Measurements from ENCODE around the gene FLT4.

Gene FLT4

DNA sequence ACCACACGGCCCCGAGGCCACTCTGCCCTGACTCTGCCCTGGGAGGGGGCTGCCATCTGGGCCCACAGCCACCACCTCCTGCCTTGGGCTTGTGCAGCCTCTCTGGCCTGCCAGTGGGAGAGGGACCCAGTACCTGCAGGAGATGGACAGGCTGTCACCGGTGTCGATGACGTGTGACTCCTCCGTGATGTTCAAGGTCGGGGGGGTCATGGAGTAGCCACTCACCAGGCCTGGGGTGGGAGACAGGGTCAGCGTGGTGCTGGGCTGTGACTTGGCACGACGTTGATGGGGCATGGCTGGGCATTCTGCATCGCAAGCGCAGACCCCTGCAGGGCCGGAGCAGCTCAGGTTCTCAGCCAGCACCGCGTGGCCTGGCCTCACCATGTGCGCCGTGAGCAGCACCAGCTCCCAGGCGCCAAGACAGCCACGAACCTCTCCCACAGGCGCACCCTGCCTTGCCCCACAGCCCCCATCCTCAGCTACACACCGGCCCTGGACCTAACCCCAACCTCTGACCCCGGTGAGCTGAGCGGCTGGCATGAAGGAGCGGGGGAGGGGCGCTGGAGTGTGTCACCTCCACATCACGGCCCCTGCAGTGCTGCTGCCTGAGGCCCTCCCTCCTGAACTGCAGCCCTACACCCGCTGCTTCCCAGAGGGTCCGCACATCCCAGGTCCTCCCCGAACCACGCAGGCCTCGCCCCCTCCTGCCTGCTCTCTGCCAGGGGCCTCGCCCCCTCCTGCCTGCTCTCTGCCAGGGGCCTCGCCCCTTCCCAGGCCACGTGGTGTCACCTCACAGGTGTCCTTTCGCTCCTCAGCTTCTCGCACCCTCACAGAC lies 17.6 kb downstream of the FLT4 start:
- Histone ChIP-seq H3K27me3 (no peaks in the 10 kb centered on the region), H3K4me1 (ENCODE audit: control insufficient read depth in 1 of 2, insufficient read depth in 1 of 2, low read depth in 1 of 2, low read length in 1 of 2) (no peaks in the 10 kb centered on the region), H3K4me3 (ENCODE audit: low read depth in 1 of 2, low read length in 1 of 2) (no peak overlapping the region), H3K9me3 (no peaks in the 10 kb centered on the region), H3K27ac (no peak overlapping the region), H3K36me3 (no peaks in the 10 kb centered on the region)
- TF ChIP-seq, protein P1, sequence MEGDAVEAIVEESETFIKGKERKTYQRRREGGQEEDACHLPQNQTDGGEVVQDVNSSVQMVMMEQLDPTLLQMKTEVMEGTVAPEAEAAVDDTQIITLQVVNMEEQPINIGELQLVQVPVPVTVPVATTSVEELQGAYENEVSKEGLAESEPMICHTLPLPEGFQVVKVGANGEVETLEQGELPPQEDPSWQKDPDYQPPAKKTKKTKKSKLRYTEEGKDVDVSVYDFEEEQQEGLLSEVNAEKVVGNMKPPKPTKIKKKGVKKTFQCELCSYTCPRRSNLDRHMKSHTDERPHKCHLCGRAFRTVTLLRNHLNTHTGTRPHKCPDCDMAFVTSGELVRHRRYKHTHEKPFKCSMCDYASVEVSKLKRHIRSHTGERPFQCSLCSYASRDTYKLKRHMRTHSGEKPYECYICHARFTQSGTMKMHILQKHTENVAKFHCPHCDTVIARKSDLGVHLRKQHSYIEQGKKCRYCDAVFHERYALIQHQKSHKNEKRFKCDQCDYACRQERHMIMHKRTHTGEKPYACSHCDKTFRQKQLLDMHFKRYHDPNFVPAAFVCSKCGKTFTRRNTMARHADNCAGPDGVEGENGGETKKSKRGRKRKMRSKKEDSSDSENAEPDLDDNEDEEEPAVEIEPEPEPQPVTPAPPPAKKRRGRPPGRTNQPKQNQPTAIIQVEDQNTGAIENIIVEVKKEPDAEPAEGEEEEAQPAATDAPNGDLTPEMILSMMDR (IDR thresholded peaks at IDR 0.05): no peak

DNA sequence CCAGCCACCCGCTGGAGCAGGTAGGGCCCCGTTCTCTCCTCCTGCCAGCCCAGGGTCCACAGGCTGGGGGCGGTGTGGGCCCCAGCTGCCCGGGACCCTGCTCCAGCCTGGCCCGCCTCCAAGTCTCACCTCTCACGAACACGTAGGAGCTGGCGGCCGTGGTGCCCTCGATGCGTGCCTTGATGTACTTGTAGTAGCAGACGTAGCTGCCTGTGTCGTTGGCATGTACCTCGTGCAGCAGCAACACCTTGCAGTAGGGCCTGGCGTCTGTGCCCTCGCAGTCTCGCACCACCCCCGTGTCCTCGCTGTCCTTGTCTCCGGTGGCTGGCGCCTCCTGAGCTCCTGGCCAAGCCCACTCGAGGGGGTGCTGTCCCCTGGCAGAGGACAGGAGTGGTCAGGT lies 19.0 kb downstream of the FLT4 start:
- Histone ChIP-seq H3K4me1 (ENCODE audit: control insufficient read depth in 1 of 2, insufficient read depth in 1 of 2, low read depth in 1 of 2, low read length in 1 of 2) (no peaks in the 10 kb centered on the region), H3K4me3 (ENCODE audit: low read depth in 1 of 2, low read length in 1 of 2) (no peak overlapping the region), H3K36me3 (no peaks in the 10 kb centered on the region), H3K27ac (no peak overlapping the region), H3K27me3 (no peaks in the 10 kb centered on the region), H3K9me3 (no peaks in the 10 kb centered on the region)
- TF ChIP-seq, protein P1 (IDR thresholded peaks at IDR 0.05): no peak

DNA sequence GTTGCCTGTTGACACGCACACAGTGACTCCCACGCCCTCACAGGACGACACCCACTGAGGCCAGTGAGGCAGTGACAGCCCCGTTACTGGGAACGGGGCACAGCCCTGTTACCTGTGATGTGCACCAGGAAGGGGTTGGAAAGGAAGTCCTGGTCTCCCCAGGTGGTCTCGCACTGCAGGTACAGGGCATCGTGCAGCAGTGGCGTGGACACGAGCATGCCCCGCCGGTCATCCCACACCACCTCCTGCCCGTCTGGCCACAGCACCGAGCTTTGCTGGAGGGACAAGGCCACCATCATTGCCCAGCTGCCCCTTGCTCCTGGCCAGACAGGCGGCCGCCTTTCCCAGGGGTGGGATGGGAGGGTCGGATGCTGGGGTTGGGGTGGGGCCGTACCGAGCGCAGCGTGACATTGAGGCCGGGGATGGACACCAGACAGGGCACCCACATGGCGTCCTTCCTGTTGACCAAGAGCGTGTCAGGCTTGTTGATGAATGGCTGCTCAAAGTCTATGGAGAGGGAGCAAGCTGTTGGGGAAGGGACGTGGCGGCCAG lies 19.5 kb downstream of the FLT4 start:
- no peak overlapping the region for H3K4me3 ChIP-seq (ENCODE audit: low read depth in 1 of 2, low read length in 1 of 2)
- no peak overlapping the region for H3K27ac ChIP-seq

DNA sequence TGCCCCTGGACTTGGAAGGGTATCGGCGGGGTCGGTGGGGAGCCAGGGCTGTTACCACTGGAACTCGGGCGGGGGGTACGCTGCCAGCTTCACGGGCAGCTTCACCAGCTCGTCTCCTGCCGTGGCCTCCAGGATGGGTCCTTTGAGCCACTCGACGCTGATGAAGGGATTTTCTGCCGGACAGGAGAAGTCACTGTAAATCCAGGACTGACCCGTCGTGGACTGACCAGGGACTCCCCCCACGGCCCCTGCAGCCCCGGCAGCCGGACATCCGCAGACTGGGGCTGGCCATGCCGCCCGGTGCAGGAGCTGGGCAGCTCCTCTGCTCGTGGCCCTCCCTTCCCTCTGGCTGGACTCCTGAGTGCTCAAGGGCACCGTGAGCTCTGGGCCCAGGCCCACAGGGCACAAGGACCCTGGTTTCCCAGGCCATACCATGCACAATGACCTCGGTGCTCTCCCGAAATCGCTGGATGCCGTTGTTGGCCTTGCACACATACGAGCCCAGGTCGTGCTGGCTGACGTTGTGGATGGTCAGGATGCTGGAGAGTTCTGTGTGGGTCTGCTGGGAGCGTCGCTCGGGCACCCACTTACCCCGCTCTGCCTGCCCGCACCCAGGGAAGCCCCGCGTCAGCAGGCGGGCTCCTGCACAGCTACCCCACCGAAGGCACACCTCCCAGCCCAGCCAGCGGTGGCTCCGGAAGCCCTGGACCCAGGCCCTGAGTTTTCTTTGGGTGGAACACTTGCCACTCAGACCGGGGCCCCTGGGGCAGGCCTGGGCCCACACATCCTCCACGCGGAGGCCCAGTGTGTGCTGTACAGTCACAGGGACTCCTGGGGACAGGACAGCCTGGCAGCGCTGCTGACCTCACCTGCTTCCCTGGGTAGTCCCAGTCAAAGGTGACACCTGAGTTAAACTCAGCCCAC lies 20.3 kb downstream of the FLT4 start:
- Histone ChIP-seq H3K4me1 (ENCODE audit: control insufficient read depth in 1 of 2, insufficient read depth in 1 of 2, low read depth in 1 of 2, low read length in 1 of 2) (no peaks in the 10 kb centered on the region), H3K36me3 (no peaks in the 10 kb centered on the region), H3K27ac (no peak overlapping the region), H3K4me3 (ENCODE audit: low read depth in 1 of 2, low read length in 1 of 2) (no peak overlapping the region), H3K27me3 (no peaks in the 10 kb centered on the region), H3K9me3 (no peaks in the 10 kb centered on the region)
- TF ChIP-seq, protein P1 (IDR thresholded peaks at IDR 0.05): no peak

More for the DNA sequence above, 19.5 kb downstream of the FLT4 start:
- TF ChIP-seq, protein P1 (IDR thresholded peaks at IDR 0.05): no peak
- Histone ChIP-seq H3K36me3 (no peaks in the 10 kb centered on the region), H3K27me3 (no peaks in the 10 kb centered on the region), H3K9me3 (no peaks in the 10 kb centered on the region), H3K4me1 (ENCODE audit: control insufficient read depth in 1 of 2, insufficient read depth in 1 of 2, low read depth in 1 of 2, low read length in 1 of 2) (no peaks in the 10 kb centered on the region)

DNA sequence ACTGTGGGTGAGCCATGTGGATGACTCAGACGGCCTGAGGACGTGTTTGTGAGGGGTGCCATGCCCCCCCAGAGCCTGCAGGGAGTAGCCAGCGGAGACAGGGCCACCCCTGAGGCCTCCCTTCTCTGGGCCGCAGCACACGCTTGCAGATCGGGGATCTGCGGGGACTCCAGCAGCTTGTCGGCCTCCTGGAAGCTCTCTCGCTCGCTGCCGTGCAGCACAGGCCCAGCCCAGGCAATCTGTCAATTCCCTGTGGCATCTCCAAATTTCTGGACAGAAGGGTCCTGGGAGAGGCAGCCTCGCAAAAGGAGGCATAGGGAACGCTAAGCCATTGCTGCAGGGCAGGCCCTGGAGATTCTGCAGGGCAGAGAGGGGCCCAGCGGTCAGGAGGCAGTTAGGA lies 21.2 kb downstream of the FLT4 start:
- Histone ChIP-seq H3K27me3 (no peaks in the 10 kb centered on the region), H3K4me1 (ENCODE audit: control insufficient read depth in 1 of 2, insufficient read depth in 1 of 2, low read depth in 1 of 2, low read length in 1 of 2) (peaks cover 0 to 3% of the 10 kb centered on the region in 2 experiments), H3K9me3 (no peaks in the 10 kb centered on the region), H3K36me3 (no peaks in the 10 kb centered on the region), H3K27ac (no peak overlapping the region), H3K4me3 (ENCODE audit: low read depth in 1 of 2, low read length in 1 of 2) (no peak overlapping the region)
- TF ChIP-seq, protein P1 (IDR thresholded peaks at IDR 0.05): no peak
